ENCODE measurements around the gene CD180.

CD180 gene

GRCh38 chr5:67165526-67166459 lies 30.8 kb downstream of the CD180 start:
- Histone ChIP-seq H3K9me3 (ENCODE audit: low read depth, low read length) (no peaks in the 10 kb centered on the region), H3K4me3 (no peak overlapping the region), H3K27ac (no peak overlapping the region), H3K9ac (ENCODE audit: insufficient read length) (no peak overlapping the region), H3K36me3 (ENCODE audit: insufficient read depth, low read length) (no peaks in the 10 kb centered on the region)
- TF ChIP-seq EZH2 (IDR thresholded peaks at IDR 0.05) (no peak), POLR2AphosphoS5 (IDR thresholded peaks at IDR 0.05; ENCODE audit: borderline replicate concordance, low read depth, low read length) (no peak), FOXP2 (optimal IDR thresholded peaks at IDR 0.05; ENCODE audit: control extremely low read depth, extremely low read length, insufficient read depth) (no peak)
- no peak for DNase-seq (ENCODE audit: low read depth, low spot score)

- Histone ChIP-seq H3K36me3 (ENCODE audit: insufficient read depth, low read length) (no peaks in the 10 kb centered on the region), H3K9me3 (ENCODE audit: low read depth, low read length) (no peaks in the 10 kb centered on the region), H3K27ac (no peak overlapping the region), H3K4me3 (no peak overlapping the region), H3K9ac (ENCODE audit: insufficient read length) (no peak overlapping the region)
- no peak for TF ChIP-seq POLR2AphosphoS5 (IDR thresholded peaks at IDR 0.05; ENCODE audit: borderline replicate concordance, low read depth, low read length)
- no peak for TF ChIP-seq EZH2 (IDR thresholded peaks at IDR 0.05)
- no peak for TF ChIP-seq FOXP2 (optimal IDR thresholded peaks at IDR 0.05; ENCODE audit: control extremely low read depth, extremely low read length, insufficient read depth)
- DNase-seq (ENCODE audit: low read depth, low spot score): no peak
Measured at GRCh38 chr5:67164856-67165525, 31.6 kb downstream of the CD180 start.

GRCh38 chr5:67163863-67164595 lies 32.6 kb downstream of the CD180 start:
- Histone ChIP-seq H3K9me3 (ENCODE audit: low read depth, low read length) (no peaks in the 10 kb centered on the region), H3K4me3 (no peak overlapping the region), H3K36me3 (ENCODE audit: insufficient read depth, low read length) (no peaks in the 10 kb centered on the region), H3K9ac (ENCODE audit: insufficient read length) (no peak overlapping the region), H3K27ac (no peak overlapping the region)
- TF ChIP-seq POLR2AphosphoS5 (IDR thresholded peaks at IDR 0.05; ENCODE audit: borderline replicate concordance, low read depth, low read length): no peak
- no peak for TF ChIP-seq EZH2 (IDR thresholded peaks at IDR 0.05)
- TF ChIP-seq FOXP2 (optimal IDR thresholded peaks at IDR 0.05; ENCODE audit: control extremely low read depth, extremely low read length, insufficient read depth): no peak
- DNase-seq (ENCODE audit: low read depth, low spot score): no peak

- Histone ChIP-seq H3K27ac (no peak overlapping the region), H3K9ac (ENCODE audit: insufficient read length) (no peak overlapping the region), H3K9me3 (ENCODE audit: low read depth, low read length) (no peaks in the 10 kb centered on the region), H3K36me3 (ENCODE audit: insufficient read depth, low read length) (no peaks in the 10 kb centered on the region), H3K4me3 (no peak overlapping the region)
- TF ChIP-seq FOXP2 (optimal IDR thresholded peaks at IDR 0.05; ENCODE audit: control extremely low read depth, extremely low read length, insufficient read depth) (no peak), EZH2 (IDR thresholded peaks at IDR 0.05) (no peak), POLR2AphosphoS5 (IDR thresholded peaks at IDR 0.05; ENCODE audit: borderline replicate concordance, low read depth, low read length) (no peak)
- no peak for DNase-seq (ENCODE audit: low read depth, low spot score)
Measured at GRCh38 chr5:67163231-67163756, 33.3 kb downstream of the CD180 start.

GRCh38 chr5:67161767-67162166 lies 34.8 kb downstream of the CD180 start:
- H3K9me3 ChIP-seq (ENCODE audit: low read depth, low read length): no peaks in the 10 kb centered on the region
- TF ChIP-seq FOXP2 (optimal IDR thresholded peaks at IDR 0.05; ENCODE audit: control extremely low read depth, extremely low read length, insufficient read depth) (no peak), EZH2 (IDR thresholded peaks at IDR 0.05) (no peak), POLR2AphosphoS5 (IDR thresholded peaks at IDR 0.05; ENCODE audit: borderline replicate concordance, low read depth, low read length) (no peak)
- H3K4me3 ChIP-seq: no peak overlapping the region
- H3K36me3 ChIP-seq (ENCODE audit: insufficient read depth, low read length): no peaks in the 10 kb centered on the region
- H3K27ac ChIP-seq: no peak overlapping the region
- H3K9ac ChIP-seq (ENCODE audit: insufficient read length): no peak overlapping the region
- DNase-seq (ENCODE audit: low read depth, low spot score): no peak

- no peak for DNase-seq (ENCODE audit: low read depth, low spot score)
- no peak for TF ChIP-seq EZH2 (IDR thresholded peaks at IDR 0.05)
- no peak for TF ChIP-seq FOXP2 (optimal IDR thresholded peaks at IDR 0.05; ENCODE audit: control extremely low read depth, extremely low read length, insufficient read depth)
- TF ChIP-seq POLR2AphosphoS5 (IDR thresholded peaks at IDR 0.05; ENCODE audit: borderline replicate concordance, low read depth, low read length): no peak
Measured at GRCh38 chr5:67160985-67161384, 35.6 kb downstream of the CD180 start.

GRCh38 chr5:67160272-67160671 lies 36.3 kb downstream of the CD180 start:
- DNase-seq (ENCODE audit: low read depth, low spot score): no peak
- H3K27ac ChIP-seq: no peak overlapping the region
- no peak for TF ChIP-seq EZH2 (IDR thresholded peaks at IDR 0.05)
- TF ChIP-seq POLR2AphosphoS5 (IDR thresholded peaks at IDR 0.05; ENCODE audit: borderline replicate concordance, low read depth, low read length): no peak
- no peak for TF ChIP-seq FOXP2 (optimal IDR thresholded peaks at IDR 0.05; ENCODE audit: control extremely low read depth, extremely low read length, insufficient read depth)
- H3K4me3 ChIP-seq: no peak overlapping the region
- H3K9ac ChIP-seq (ENCODE audit: insufficient read length): no peak overlapping the region
- no peaks in the 10 kb centered on the region for H3K9me3 ChIP-seq (ENCODE audit: low read depth, low read length)
- no peaks in the 10 kb centered on the region for H3K36me3 ChIP-seq (ENCODE audit: insufficient read depth, low read length)

More at GRCh38 chr5:67160985-67161384, 35.6 kb downstream of the CD180 start:
- Histone ChIP-seq H3K27ac (no peak overlapping the region), H3K36me3 (ENCODE audit: insufficient read depth, low read length) (no peaks in the 10 kb centered on the region), H3K9me3 (ENCODE audit: low read depth, low read length) (no peaks in the 10 kb centered on the region), H3K9ac (ENCODE audit: insufficient read length) (no peak overlapping the region), H3K4me3 (no peak overlapping the region)

All from SK-N-MC (cell line).